ENCODE measurements around the gene MEIOB. TPM values are rescaled to one million over a fixed set of nuclear protein-coding genes. Genes with fewer than 3 reads are reported as not detected.

Gene MEIOB, protein sequence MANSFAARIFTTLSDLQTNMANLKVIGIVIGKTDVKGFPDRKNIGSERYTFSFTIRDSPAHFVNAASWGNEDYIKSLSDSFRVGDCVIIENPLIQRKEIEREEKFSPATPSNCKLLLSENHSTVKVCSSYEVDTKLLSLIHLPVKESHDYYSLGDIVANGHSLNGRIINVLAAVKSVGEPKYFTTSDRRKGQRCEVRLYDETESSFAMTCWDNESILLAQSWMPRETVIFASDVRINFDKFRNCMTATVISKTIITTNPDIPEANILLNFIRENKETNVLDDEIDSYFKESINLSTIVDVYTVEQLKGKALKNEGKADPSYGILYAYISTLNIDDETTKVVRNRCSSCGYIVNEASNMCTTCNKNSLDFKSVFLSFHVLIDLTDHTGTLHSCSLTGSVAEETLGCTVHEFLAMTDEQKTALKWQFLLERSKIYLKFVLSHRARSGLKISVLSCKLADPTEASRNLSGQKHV
- not detected in 2 replicates for total RNA-seq

DNA sequence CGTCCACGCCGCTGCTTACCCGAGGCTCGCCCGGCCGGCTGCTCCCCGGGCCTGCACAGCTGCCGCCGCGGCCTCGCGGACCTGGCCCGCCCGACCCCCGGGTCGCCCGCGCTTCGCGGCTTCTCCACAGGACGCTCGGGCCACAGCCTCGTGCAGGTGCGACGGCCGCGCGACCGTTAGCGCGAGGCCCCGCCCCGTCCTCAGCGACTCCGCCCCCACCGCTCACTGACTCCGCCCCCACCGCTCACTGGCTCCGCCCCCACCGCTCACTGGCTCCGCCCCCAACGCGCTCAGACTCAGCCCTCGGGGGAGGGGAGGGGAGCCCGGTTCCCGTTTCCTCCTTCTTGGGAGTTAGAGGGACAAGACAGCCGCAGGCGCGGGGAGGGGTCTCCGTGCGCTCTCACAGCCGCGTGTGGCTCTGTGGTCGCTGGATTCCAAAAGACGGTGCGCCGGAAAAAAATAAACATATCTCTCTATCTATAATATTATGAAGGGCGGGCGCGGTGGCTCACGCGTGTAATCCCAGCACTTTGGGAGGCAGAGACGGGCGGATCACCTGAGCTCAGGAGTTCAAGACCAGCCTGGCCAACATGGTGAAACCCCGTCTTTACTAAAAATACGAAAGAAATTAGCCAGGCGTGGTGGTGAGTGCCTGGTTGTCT lies at the start of gene MEIOB:
TSS of gene MEIOB (minus strand) at position 191 of the 662 bp plus-strand sequence. CDS start 3,989 bp downstream, outside the sequence.

DNA sequence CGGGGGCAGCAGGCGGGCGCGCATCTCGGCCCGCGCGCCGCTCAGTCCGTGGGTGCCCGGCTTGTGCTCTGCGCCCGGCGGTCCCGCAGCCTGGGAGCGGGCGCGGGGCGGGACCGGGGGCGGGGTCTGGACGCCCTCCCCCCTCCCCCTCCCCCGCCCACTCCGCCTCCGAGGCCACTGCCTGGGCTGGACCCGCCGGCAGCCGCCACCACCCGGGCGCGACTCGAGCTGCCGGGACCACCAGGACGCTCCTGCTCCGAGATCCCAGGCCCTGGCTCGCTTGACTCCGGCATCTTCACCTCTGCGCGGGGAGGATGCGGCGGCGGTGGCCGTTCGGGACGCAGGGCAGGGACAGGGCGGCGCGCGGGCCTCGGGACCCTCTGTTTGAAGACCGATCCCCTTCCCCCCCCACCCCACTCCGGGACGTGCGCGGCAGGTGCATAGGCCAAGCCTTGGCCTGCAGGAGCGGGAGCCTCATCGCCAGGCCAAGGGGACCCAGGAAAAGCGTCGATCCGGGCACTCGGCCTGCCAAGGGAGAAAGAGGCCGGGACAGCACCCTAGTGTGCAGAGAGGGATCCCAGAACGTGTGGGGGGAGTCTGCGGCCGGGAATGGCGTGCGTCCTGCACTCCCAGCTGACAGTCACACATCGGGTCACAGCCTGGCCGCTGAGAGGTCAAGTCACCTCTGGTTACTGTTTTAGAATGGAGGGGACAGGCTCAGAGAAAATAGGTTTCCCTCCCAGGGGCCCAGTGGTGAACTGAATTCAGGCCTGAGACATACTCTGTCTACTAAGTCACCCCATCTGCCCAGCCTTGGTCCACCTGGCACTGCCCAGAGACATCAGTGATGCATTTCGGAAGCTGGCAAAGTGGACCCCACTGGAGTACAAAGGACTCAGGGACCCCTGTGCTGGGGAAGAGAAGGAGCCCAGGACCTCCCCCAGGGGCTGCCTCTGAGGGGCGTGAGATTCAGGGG lies 46.7 kb upstream of the MEIOB start, which contains the start of gene HS3ST6:
TSS of gene HS3ST6 (minus strand) at position 65 of the 976 bp plus-strand sequence. CDS start 92 bp downstream, outside the sequence.

DNA sequence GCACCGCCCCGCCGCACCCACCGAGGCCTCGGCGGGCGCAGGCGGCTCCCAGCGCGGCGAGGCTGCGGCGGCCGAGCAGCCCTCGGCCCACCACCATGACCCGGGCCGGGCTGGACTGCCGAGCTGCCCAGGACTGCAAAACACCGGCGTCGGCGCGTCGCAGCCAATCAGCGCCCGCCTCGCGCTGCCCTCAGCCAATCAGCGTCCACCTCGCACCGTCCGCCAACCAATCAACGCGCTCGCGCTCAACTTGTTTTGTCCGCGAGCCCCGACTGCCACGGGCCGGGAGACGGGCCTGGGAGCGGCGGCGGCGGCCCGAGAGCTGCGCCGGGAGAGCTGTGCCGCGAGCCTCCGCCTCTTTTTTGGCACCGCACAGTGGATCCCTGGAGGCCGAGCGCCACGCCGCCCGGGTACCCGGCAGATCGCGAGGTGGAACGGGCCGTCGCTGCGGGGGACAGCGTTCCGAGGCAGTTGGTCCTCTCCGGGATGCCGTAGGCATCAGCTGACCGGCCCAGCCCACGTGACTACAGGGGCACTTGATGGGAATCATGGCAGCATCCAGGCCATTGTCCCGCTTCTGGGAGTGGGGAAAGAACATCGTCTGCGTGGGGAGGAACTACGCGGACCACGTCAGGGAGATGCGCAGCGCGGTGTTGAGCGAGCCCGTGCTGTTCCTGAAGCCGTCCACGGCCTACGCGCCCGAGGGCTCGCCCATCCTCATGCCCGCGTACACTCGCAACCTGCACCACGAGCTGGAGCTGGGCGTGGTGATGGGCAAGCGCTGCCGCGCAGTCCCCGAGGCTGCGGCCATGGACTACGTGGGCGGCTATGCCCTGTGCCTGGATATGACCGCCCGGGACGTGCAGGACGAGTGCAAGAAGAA lies 45.0 kb downstream of the MEIOB start, which contains the start of the genes FAHD1 and HAGH:
TSS of gene FAHD1 (plus strand) at position 516 of the 883 bp plus-strand sequence. CDS start at position 549, 33 bp downstream.
TSS of gene HAGH (minus strand) at position 135 of the 883 bp plus-strand sequence. CDS start at position 97, 38 bp downstream.

DNA sequence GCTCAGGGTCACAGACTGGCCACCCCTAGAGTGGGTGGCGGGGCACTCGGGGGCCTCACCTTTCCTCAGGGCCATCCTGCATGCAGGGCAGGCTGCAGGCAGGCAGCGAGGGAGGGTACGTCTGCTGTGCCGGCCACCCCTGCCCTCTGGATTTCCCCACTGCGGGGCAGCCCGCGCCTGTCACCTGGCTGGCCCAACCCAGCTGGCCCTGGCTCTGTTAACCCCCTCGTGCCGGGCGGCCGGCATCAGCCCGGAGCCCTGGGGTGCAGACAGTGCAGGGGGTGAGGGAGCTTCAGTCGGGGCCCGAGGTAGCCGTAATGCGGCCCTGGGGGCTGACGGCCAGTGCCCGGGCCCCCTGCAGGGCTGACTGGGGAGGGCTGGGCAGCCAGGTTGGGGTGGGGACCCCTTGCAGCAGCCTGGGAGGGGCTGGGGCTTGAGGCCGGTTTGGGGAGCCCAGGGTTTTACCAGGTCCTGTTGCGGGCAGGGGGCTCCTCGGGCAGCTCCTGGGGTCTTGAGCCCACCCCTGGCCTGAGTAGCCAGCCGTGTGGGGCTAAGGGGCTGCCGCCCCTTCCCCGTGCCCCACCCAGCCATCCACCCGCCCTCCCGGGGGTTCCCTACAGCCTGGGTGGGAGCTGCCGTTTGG lies 78.3 kb downstream of the MEIOB start, which contains the start of gene IGFALS:
TSS of gene IGFALS (minus strand) at position 128 of the 643 bp plus-strand sequence. CDS start at position 75, 53 bp downstream.

Other genes starting within 250 kb of the MEIOB start
- 32.5 and 36.1 TPM in 2 replicates for gene JPT2, start 193.9 kb downstream of the MEIOB start, total RNA-seq
- 34.4 and 48.0 TPM in 2 replicates for gene MAPK8IP3, start 166.0 kb downstream of the MEIOB start, total RNA-seq
- gene NME3, start 100.6 kb downstream of the MEIOB start, total RNA-seq, result 45.3 and 61.7 TPM in 2 replicates
- gene EME2, start 99.4 kb downstream of the MEIOB start, total RNA-seq, result 8.5 and 15.9 TPM in 2 replicates
- 42.2 and 57.1 TPM in 2 replicates for gene MRPS34, start 99.0 kb downstream of the MEIOB start, total RNA-seq
- 30.7 and 34.6 TPM in 2 replicates for gene SPSB3, start 89.6 kb downstream of the MEIOB start, total RNA-seq
- gene NUBP2, start 89.2 kb downstream of the MEIOB start, total RNA-seq, result 43.3 and 54.7 TPM in 2 replicates
- gene IGFALS, start 78.5 kb downstream of the MEIOB start, total RNA-seq, result 0.17 TPM in 1 of 2 replicates, not detected in the other
- gene HAGH, start 45.3 kb downstream of the MEIOB start, total RNA-seq, result 50.2 and 86.0 TPM in 2 replicates
- 59.8 and 96.2 TPM in 2 replicates for gene FAHD1, start 45.0 kb downstream of the MEIOB start, total RNA-seq
- gene HS3ST6, start 46.3 kb upstream of the MEIOB start, total RNA-seq, result not detected in 2 replicates
- 5.0 and 7.1 TPM in 2 replicates for gene MSRB1, start 71.0 kb upstream of the MEIOB start, total RNA-seq
- gene RPL3L, start 82.5 kb upstream of the MEIOB start, total RNA-seq, result 0.07 TPM in 1 of 2 replicates, not detected in the other
- 123 and 126 TPM in 2 replicates for gene NDUFB10, start 87.4 kb upstream of the MEIOB start, total RNA-seq
- 1,723 and 1,779 TPM in 2 replicates for gene RPS2, start 92.7 kb upstream of the MEIOB start, total RNA-seq
- not detected in 2 replicates for gene RNF151, start 94.7 kb upstream of the MEIOB start, total RNA-seq
- gene TBL3, start 99.9 kb upstream of the MEIOB start, total RNA-seq, result 43.1 and 56.3 TPM in 2 replicates
- gene NOXO1, start 109.3 kb upstream of the MEIOB start, total RNA-seq, result not detected in 2 replicates
- gene GFER, start 112.0 kb upstream of the MEIOB start, total RNA-seq, result 8.1 and 15.1 TPM in 2 replicates
- gene SYNGR3, start 117.8 kb upstream of the MEIOB start, total RNA-seq, result 4.0 and 12.5 TPM in 2 replicates
- 16.4 and 29.0 TPM in 2 replicates for gene ZNF598, start 137.7 kb upstream of the MEIOB start, total RNA-seq
- 0.85 and 1.0 TPM in 2 replicates for gene NPW, start 147.6 kb upstream of the MEIOB start, total RNA-seq
- 66.8 and 76.2 TPM in 2 replicates for gene NHERF2, start 154.7 kb upstream of the MEIOB start, total RNA-seq
- 19.2 and 22.6 TPM in 2 replicates for gene NTHL1, start 175.7 kb upstream of the MEIOB start, total RNA-seq
- 57.9 and 73.0 TPM in 2 replicates for gene TSC2, start 175.8 kb upstream of the MEIOB start, total RNA-seq

Data from smooth muscle cell of the pulmonary artery (primary cell).